ENCODE measurements around the gene APP.

The APP gene

GRCh38 chr21:25964926-25965325 lies 205.6 kb downstream of the APP start:
- Histone ChIP-seq H3K4me3 (ENCODE audit: low read depth, low read length) (no peak overlapping the region), H3K9me3 (ENCODE audit: control insufficient read depth, insufficient read depth, low read depth, low read length) (no peaks in the 10 kb centered on the region), H3K27ac (ENCODE audit: extremely low read depth, low read depth, low read length) (no peak overlapping the region), H3K36me3 (ENCODE audit: control insufficient read depth in 2 of 2, insufficient read depth in 1 of 2, low read length in 2 of 2) (peaks cover 7 to 13% of the 10 kb centered on the region in 2 experiments; a peak in 2 of 3 replicates), H3K4me1 (ENCODE audit: control insufficient read depth, insufficient read depth, low read length) (no peaks in the 10 kb centered on the region)
- ChIA-PET CTCF (interaction anchor here (0.7 to 1.6 kb wide), 2 partner anchors 173 to 206 kb away, joined by 3 read pairs; no protein-coding TSS in a partner anchor), POLR2A (no interaction called here)
- TF ChIP-seq ZNF692 (tag by site-specific recombination; IDR thresholded peaks at IDR 0.05): no peak
- TF ChIP-seq PATZ1 (tag by site-specific recombination; IDR thresholded peaks at IDR 0.05): no peak
- TF ChIP-seq KLF7 (tag by site-specific recombination; IDR thresholded peaks at IDR 0.05; ENCODE audit: borderline replicate concordance): no peak
- no peak for TF ChIP-seq ZNF660 (tag by site-specific recombination; IDR thresholded peaks at IDR 0.05)
- no peak for TF ChIP-seq ZXDB (tag by site-specific recombination; IDR thresholded peaks at IDR 0.05)
- TF ChIP-seq, protein P1, sequence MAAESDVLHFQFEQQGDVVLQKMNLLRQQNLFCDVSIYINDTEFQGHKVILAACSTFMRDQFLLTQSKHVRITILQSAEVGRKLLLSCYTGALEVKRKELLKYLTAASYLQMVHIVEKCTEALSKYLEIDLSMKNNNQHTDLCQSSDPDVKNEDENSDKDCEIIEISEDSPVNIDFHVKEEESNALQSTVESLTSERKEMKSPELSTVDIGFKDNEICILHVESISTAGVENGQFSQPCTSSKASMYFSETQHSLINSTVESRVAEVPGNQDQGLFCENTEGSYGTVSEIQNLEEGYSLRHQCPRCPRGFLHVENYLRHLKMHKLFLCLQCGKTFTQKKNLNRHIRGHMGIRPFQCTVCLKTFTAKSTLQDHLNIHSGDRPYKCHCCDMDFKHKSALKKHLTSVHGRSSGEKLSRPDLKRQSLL (tag by site-specific recombination; IDR thresholded peaks at IDR 0.05): no peak
- TF ChIP-seq ZSCAN23 (tag by site-specific recombination; IDR thresholded peaks at IDR 0.05): no peak
- TF ChIP-seq BCL6B (tag by site-specific recombination; IDR thresholded peaks at IDR 0.05): no peak
- no peak for TF ChIP-seq ZNF112 (tag by site-specific recombination; IDR thresholded peaks at IDR 0.05)
- TF ChIP-seq ZNF654 (tag by site-specific recombination; IDR thresholded peaks at IDR 0.05; ENCODE audit: low read depth): no peak
- no peak for TF ChIP-seq ZNF677 (tag by site-specific recombination; IDR thresholded peaks at IDR 0.05)
- no peak for TF ChIP-seq ZNF426 (tag by site-specific recombination; IDR thresholded peaks at IDR 0.05)
- no peak for TF ChIP-seq ZNF404 (tag by site-specific recombination; IDR thresholded peaks at IDR 0.05)
- no peak for TF ChIP-seq ZSCAN4 (tag by site-specific recombination; IDR thresholded peaks at IDR 0.05)

GRCh38 chr21:25964015-25964414 lies 206.6 kb downstream of the APP start:
- no peak overlapping the region for H3K27ac ChIP-seq (ENCODE audit: extremely low read depth, low read depth, low read length)
- ChIA-PET POLR2A (no interaction called here), CTCF (no interaction called here)
- H3K9me3 ChIP-seq (ENCODE audit: control insufficient read depth, insufficient read depth, low read depth, low read length): no peaks in the 10 kb centered on the region
- no peaks in the 10 kb centered on the region for H3K4me1 ChIP-seq (ENCODE audit: control insufficient read depth, insufficient read depth, low read length)
- peaks cover 14 to 17% of the 10 kb centered on the region in 2 experiments for H3K36me3 ChIP-seq (ENCODE audit: control insufficient read depth in 2 of 2, insufficient read depth in 1 of 2, low read length in 2 of 2)
- H3K4me3 ChIP-seq (ENCODE audit: low read depth, low read length): no peak overlapping the region
- TF ChIP-seq ZNF426 (tag by site-specific recombination; IDR thresholded peaks at IDR 0.05) (no peak), ZNF560 (tag by site-specific recombination; IDR thresholded peaks at IDR 0.05; ENCODE audit: borderline replicate concordance) (no peak), YY2 (tag by site-specific recombination; IDR thresholded peaks at IDR 0.05) (no peak), ZNF394 (tag by site-specific recombination; IDR thresholded peaks at IDR 0.05; ENCODE audit: borderline replicate concordance) (no peak)

Measured in HEK293 (cell line).